ENCODE measurements around the gene DUSP8.

The DUSP8 gene

GRCh38 chr11:1504581-1505290 is 67.3 kb downstream of the DUSP8 start:
- DNase-seq (ENCODE audit: insufficient read length) (no peak), FAIRE-seq (no peak)
- TF ChIP-seq POLR2AphosphoS5 (IDR thresholded peaks at IDR 0.05; ENCODE audit: low read depth, low read length): no peak
- TF ChIP-seq TAF1 (IDR thresholded peaks at IDR 0.05; ENCODE audit: borderline replicate concordance, low read depth, low read length): no peak
- TF ChIP-seq POLR2A (IDR thresholded peaks at IDR 0.05; ENCODE audit: low read depth, low read length): no peak

DNA sequence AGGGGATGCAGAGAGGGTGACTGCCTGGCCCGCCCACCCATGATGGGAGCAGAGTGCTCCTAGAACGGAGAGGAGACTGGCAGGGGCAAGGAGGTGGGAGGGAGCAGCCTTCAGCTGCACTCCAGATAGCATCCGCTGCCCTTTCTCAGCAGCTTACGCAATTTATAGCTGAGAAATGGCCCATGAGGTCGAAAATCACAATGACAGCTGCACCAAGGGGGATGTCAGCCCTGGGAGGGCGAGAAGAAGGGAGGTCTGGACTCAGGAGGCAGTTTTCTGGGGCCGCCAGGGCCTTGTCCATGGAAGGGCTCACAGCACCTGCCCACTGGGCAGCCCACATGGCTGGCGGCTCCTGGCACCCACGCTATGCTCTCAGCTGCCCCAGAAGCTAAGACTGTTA is 67.9 kb downstream of the DUSP8 start:
- FAIRE-seq: no peak
- no peak for TF ChIP-seq POLR2A (IDR thresholded peaks at IDR 0.05; ENCODE audit: low read depth, low read length)
- TF ChIP-seq POLR2AphosphoS5 (IDR thresholded peaks at IDR 0.05; ENCODE audit: low read depth, low read length): no peak
- no peak for TF ChIP-seq TAF1 (IDR thresholded peaks at IDR 0.05; ENCODE audit: borderline replicate concordance, low read depth, low read length)
- no peak for DNase-seq (ENCODE audit: insufficient read length)

Measured in GM12892 (cell line).